K562 treated with DMSO at 1 percent for 12 hours (cell line): ENCODE data around the gene APPL1. TPM values are rescaled to one million over a fixed set of nuclear protein-coding genes. Genes with fewer than 3 reads are reported as not detected.

Experiments
- total RNA-seq: library from RNA; unstranded; fragments of 300-600 nt; gene quantifications from 2 replicates; pipeline ENCODE4 v1.2.3, GENCODE V29; 2022; ENCODE audit not compliant: insufficient read depth

Gene APPL1
- 1.8 and 9.3 TPM in 2 replicates for total RNA-seq

GRCh38 chr3:57227204-57227929, at the start of gene APPL1:
APPL1 (plus strand) TSS chr3:57227729; CDS start chr3:57227884, 155 bp downstream.

GRCh38 chr3:57199895-57200297, 27.6 kb upstream of the APPL1 start, which contains the start of gene HESX1:
HESX1 (minus strand) TSS chr3:57199978; CDS start chr3:57199918, 60 bp downstream.

GRCh38 chr3:57292159-57292896, 64.8 kb downstream of the APPL1 start, which contains the start of gene ASB14:
ASB14 (minus strand) TSS chr3:57292685; CDS start chr3:57292033, 652 bp downstream.

Other genes with a start within 250 kb of the APPL1 start
- gene SPATA12, start 167.1 kb upstream of the APPL1 start, total RNA-seq: not detected in 2 replicates
- not detected in 2 replicates for gene IL17RD, start 62.4 kb upstream of the APPL1 start, total RNA-seq
- 1.9 TPM in 1 of 2 replicates, not detected in the other for gene HESX1, start 27.8 kb upstream of the APPL1 start, total RNA-seq
- gene ASB14, start 65.0 kb downstream of the APPL1 start, total RNA-seq: 0.80 TPM in 1 of 2 replicates, not detected in the other